ENCODE results near the gene SARM1. TPM values are rescaled to one million over a fixed set of nuclear protein-coding genes. Genes with fewer than 3 reads are reported as not detected.
A peak's percentile ranks its signal among the peaks of the same experiment; 100 is the strongest.

SARM1 gene
- total RNA-seq, 2 donors from 2014 or later: 6.2 to 7.7 TPM

DNA sequence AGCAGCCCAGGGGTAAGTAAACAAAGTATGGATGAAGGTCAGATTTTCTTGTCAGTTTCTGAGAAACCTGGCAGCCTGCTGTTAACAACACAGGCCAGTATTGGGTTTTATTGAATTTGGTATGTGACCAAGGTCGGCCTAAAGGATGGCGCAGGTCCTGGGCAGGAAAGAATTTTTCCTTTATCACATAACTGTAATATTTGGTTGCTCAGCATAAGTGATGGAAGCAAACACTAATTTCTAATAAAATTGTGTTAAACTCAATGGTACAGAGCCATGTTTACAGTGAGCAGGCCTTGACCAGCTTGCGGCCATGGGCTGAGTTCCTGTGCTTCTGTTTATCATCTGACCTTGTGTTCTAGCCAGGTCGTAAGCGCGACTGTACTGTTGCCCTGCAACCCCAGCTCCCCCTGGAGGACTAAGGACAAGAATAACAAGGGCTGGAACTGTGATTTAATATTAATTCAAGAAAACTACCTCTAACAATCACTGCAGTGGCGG lies 24.7 kb upstream of the SARM1 start:
- peaks cover 90% of the 10 kb centered on the region for H3K36me3 ChIP-seq
- H3K27me3 ChIP-seq: no peaks in the 10 kb centered on the region
- H3K27ac ChIP-seq: peak overlapping the region; percentile 38 to 62
- no peak for DNase-seq (ENCODE audit: low spot score)
- H3K4me3 ChIP-seq: no peak overlapping the region
- TF ChIP-seq, protein P1, sequence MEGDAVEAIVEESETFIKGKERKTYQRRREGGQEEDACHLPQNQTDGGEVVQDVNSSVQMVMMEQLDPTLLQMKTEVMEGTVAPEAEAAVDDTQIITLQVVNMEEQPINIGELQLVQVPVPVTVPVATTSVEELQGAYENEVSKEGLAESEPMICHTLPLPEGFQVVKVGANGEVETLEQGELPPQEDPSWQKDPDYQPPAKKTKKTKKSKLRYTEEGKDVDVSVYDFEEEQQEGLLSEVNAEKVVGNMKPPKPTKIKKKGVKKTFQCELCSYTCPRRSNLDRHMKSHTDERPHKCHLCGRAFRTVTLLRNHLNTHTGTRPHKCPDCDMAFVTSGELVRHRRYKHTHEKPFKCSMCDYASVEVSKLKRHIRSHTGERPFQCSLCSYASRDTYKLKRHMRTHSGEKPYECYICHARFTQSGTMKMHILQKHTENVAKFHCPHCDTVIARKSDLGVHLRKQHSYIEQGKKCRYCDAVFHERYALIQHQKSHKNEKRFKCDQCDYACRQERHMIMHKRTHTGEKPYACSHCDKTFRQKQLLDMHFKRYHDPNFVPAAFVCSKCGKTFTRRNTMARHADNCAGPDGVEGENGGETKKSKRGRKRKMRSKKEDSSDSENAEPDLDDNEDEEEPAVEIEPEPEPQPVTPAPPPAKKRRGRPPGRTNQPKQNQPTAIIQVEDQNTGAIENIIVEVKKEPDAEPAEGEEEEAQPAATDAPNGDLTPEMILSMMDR (IDR thresholded peaks at IDR 0.05): peak in 1 of 2 donors; percentile 56
- no peaks in the 10 kb centered on the region for H3K9me3 ChIP-seq
- H3K4me1 ChIP-seq: peaks cover 0 to 35% of the 10 kb centered on the region in 2 donors

- Histone ChIP-seq H3K36me3 (peaks cover 90% of the 10 kb centered on the region), H3K27ac (peak overlapping the region; percentile 38 to 62), H3K4me1 (peaks cover 0 to 35% of the 10 kb centered on the region in 2 donors)
Observed at GRCh38 chr17:28347261-28347891, 24.1 kb upstream of the SARM1 start.

DNA sequence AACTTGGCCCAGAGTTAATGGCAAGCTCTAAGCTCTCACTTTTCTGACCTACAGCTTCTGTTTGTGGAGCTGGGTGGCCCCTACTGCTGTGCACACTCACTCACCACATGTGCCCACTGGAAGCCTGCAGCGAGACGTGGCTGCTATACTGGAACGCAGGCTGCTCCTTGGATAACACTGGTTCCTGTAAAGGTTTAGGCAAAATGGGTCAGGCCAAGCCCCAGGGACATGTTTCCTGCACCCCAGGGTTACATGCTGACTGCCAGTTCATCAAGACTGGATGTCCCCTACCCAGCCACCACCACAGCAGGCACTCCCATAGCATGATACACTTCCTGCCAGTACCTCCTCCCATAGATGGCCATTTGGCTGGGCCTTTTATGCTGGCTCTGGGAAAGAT lies 22.5 kb upstream of the SARM1 start:
- peaks cover 0 to 35% of the 10 kb centered on the region in 2 donors for H3K4me1 ChIP-seq
- no peak overlapping the region for H3K27ac ChIP-seq
- H3K27me3 ChIP-seq: no peaks in the 10 kb centered on the region
- H3K36me3 ChIP-seq: peaks cover 90% of the 10 kb centered on the region
- H3K9me3 ChIP-seq: no peaks in the 10 kb centered on the region
- DNase-seq (ENCODE audit: low spot score): no peak
- H3K4me3 ChIP-seq: no peak overlapping the region
- TF ChIP-seq, protein P1 (IDR thresholded peaks at IDR 0.05): no peak

More at GRCh38 chr17:28347261-28347891, 24.1 kb upstream of the SARM1 start:
- DNase-seq (ENCODE audit: low spot score): no peak
- TF ChIP-seq, protein P1 (IDR thresholded peaks at IDR 0.05): no peak
- no peaks in the 10 kb centered on the region for H3K27me3 ChIP-seq
- no peaks in the 10 kb centered on the region for H3K9me3 ChIP-seq
- H3K4me3 ChIP-seq: no peak overlapping the region

GRCh38 chr17:28350271-28350670 lies 21.2 kb upstream of the SARM1 start:
- Histone ChIP-seq H3K36me3 (peaks cover 93% of the 10 kb centered on the region), H3K27me3 (no peaks in the 10 kb centered on the region), H3K4me3 (no peak overlapping the region), H3K27ac (no peak overlapping the region), H3K4me1 (peaks cover 0 to 27% of the 10 kb centered on the region in 2 donors), H3K9me3 (no peaks in the 10 kb centered on the region)
- DNase-seq (ENCODE audit: low spot score): no peak
- TF ChIP-seq, protein P1 (IDR thresholded peaks at IDR 0.05): no peak

GRCh38 chr17:28357061-28357900 lies 14.2 kb upstream of the SARM1 start, which contains the start of gene POLDIP2:
Gene POLDIP2 (minus strand): TSS chr17:28357527. CDS start chr17:28357448, 79 bp downstream.
- Histone ChIP-seq H3K27me3 (no peaks in the 10 kb centered on the region), H3K4me1 (peaks cover 0 to 30% of the 10 kb centered on the region in 2 donors), H3K36me3 (peaks cover 64% of the 10 kb centered on the region), H3K4me3 (peak within 1 kb of the TSS; percentile 94 to 99), H3K9me3 (no peaks in the 10 kb centered on the region), H3K27ac (peak within 1 kb of the TSS; percentile 89 to 94)
- TF ChIP-seq, protein P1 (IDR thresholded peaks at IDR 0.05): peak in 1 of 2 donors; percentile 42
- peak; percentile 96 for DNase-seq (ENCODE audit: low spot score)
